ENCODE measurements around the gene TMEM94. TPM values are rescaled to one million over a fixed set of nuclear protein-coding genes. Genes with fewer than 3 reads are reported as not detected.

TMEM94 gene
- total and polyA plus RNA-seq, 9 of the 15 experiments (the other 6 are each of a cell fraction or from before 2014, with no cell fraction given), result 0.35 to 48.1 (median 14.4) TPM

GRCh38 chr17:75546181-75546580 is 89.7 kb downstream of the TMEM94 start:
- FAIRE-seq (no peak), ATAC-seq (no peak), DNase-seq (ENCODE audit: extremely low read depth in 1 of 4, low spot score in 3 of 4) (no peak)
- 86% methylated on average over 12 of the region's 13 CpGs for WGBS (ENCODE audit: insufficient coverage, low coverage, missing lambda C conversion rate)
- Histone ChIP-seq H2AFZ (ENCODE audit: low read depth, low read length) (no peak overlapping the region), H3K36me3 (ENCODE audit: control insufficient read depth, insufficient read depth, low read length) (no peaks in the 10 kb centered on the region), H3K4me2 (ENCODE audit: insufficient read depth, low read length) (no peak overlapping the region), H3K27ac (ENCODE audit: extremely low read depth, low read depth, low read length) (no peak overlapping the region), H3K9me3 (replicated peaks; ENCODE audit: control insufficient read depth, insufficient read depth, low read depth, low read length) (no peaks in the 10 kb centered on the region), H3K9me1 (ENCODE audit: control insufficient read depth, insufficient read depth, low read length) (no peaks in the 10 kb centered on the region), H3K4me3 (no peak overlapping the region), H3K9ac (ENCODE audit: insufficient read depth in 1 of 2, low read depth in 2 of 2, low read length in 2 of 2) (no peak overlapping the region), H3K27me3 (ENCODE audit: control insufficient read depth in 2 of 2, insufficient read depth in 2 of 2, low read length in 2 of 2) (no peaks in the 10 kb centered on the region), H3K4me1 (replicated peaks in 1 of 2; ENCODE audit: control insufficient read depth in 2 of 2, insufficient read depth in 2 of 2, low read length in 2 of 2) (peaks cover 2 to 45% of the 10 kb centered on the region in 2 experiments; a peak in 3 of 5 replicates), H3K79me2 (ENCODE audit: control insufficient read depth, insufficient read depth, low read length) (no peaks in the 10 kb centered on the region), H4K20me1 (replicated peaks; ENCODE audit: control insufficient read depth, insufficient read depth, low read length) (peaks cover 10% of the 10 kb centered on the region; the same call in 1 of the 2 replicates)
- TF ChIP-seq SLC30A9 (CRISPR knock-in tag; IDR thresholded peaks at IDR 0.05) (no peak), ETS1 (conservative IDR thresholded peaks at IDR 0.05; ENCODE audit: control insufficient read depth, low read depth, low read length) (no peak), ZFPM2 (CRISPR knock-in tag; IDR thresholded peaks at IDR 0.05) (no peak), RHOXF2B (CRISPR knock-in tag; conservative IDR thresholded peaks at IDR 0.05) (no peak), ZBTB17 (CRISPR knock-in tag; IDR thresholded peaks at IDR 0.05) (no peak), CBFA2T3 (IDR thresholded peaks at IDR 0.05) (no peak), GABPB1 (CRISPR knock-in tag; IDR thresholded peaks at IDR 0.05) (no peak), SRF (CRISPR knock-in tag; IDR thresholded peaks at IDR 0.05) (no peak), MAZ (CRISPR knock-in tag; conservative IDR thresholded peaks at IDR 0.05 in 1 of 2, IDR thresholded peaks at IDR 0.05 in 1 of 2) (no peak), ZEB2 (IDR thresholded peaks at IDR 0.05) (no peak), RAD21 (CRISPR knock-in tag; conservative IDR thresholded peaks at IDR 0.05 in 1 of 2, IDR thresholded peaks at IDR 0.05 in 1 of 2) (no peak), BHLHE40 (IDR thresholded peaks at IDR 0.05; ENCODE audit: low read length) (no peak), BMI1 (IDR thresholded peaks at IDR 0.05; ENCODE audit: low read length) (no peak), MLLT1 (IDR thresholded peaks at IDR 0.05) (no peak)
- in situ Hi-C loops (cut with MboI), result no loop called here
- ChIA-PET CTCF (ENCODE audit: low intra/inter-chr PET ratio) (no interaction called here), POLR2A (no interaction called here)
- intact Hi-C loops (cut with micrococcal nuclease), result no loop called here
- no TSS peak for BruUV-seq (replicated peaks)
